Measurements from ENCODE around the gene RAB8A.
A peak's percentile ranks its signal among the peaks of the same experiment; 100 is the strongest.
"Not testable (repeated sequence)": the region's sequence is repeated elsewhere in the genome, so short reads cannot be mapped to it uniquely, and the experiment has no call there.

RAB8A gene

GRCh38 chr19:16142032-16142580 lies 30.4 kb downstream of the RAB8A start:
- no peak for DNase-seq (ENCODE audit: low spot score)

DNA sequence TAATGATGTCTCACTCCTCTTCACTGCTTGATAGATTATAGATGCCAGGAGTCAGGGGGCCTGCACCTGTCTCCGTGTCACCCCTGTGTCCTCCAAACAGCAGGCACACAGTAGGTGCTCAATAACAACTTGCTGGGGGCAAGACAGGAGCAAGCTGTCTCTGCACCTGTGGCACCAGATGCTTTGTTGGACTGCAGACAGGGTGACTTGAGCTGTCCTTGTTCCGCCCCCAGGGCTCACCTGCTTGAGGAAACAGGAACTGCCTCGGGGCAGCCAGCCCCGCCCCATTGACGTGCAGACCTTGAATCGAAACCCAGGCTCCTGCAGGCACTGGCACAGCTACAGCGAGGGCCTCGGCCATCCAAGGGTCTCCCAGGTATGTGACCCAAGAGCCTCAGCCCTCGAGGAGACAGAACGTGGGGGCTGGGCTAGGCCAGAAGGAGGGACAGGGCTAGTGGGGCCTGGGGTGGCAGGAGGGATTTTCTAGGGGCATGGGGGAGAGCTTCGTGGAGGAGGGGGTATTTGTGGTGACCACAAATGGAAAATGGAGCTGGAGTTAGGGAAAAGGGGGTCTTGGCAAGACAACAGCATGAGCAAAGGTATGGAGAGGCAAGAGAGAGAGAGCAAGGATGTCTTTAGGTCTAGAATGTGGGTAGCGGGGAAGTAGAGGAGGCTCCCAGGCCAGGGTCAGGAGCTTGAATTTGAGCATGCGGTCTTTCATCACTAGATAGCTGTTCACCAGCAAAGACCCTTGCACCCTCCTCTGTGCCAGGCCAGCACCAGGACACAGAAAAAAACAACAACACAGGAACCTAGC lies 31.9 kb downstream of the RAB8A start, which contains the start of gene HSH2D:
Gene HSH2D, plus strand, starts transcription at position 287 of the 817 bp plus-strand sequence. CDS start 5,066 bp downstream, outside the sequence.
- DNase-seq (ENCODE audit: low spot score) = peak; percentile 87

DNA sequence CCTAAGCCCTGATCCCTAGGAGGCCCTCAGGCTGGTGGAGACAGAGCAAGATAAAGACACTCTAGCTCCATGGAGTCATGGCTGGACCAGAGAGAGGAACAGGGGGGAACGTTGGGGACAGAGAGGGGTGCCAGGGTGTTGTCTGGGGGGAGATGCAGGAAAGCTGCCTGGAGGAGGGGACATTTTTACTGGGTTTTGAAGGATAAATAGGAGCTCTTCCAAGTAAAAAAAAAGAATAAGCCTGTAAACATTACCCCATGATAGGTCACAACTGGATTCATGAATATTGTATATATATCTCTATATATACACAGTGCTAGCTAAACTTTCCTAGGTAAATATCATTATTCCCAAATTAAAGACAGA lies 32.5 kb downstream of the RAB8A start:
- no peak for DNase-seq (ENCODE audit: low spot score)

- DNase-seq (ENCODE audit: low spot score) = no peak
These were observed 34.4 kb downstream of the RAB8A start for GRCh38 chr19:16146112-16146511.

- no peak for DNase-seq (ENCODE audit: low spot score)
These were observed 36.9 kb downstream of the RAB8A start for GRCh38 chr19:16148443-16149229.

DNA sequence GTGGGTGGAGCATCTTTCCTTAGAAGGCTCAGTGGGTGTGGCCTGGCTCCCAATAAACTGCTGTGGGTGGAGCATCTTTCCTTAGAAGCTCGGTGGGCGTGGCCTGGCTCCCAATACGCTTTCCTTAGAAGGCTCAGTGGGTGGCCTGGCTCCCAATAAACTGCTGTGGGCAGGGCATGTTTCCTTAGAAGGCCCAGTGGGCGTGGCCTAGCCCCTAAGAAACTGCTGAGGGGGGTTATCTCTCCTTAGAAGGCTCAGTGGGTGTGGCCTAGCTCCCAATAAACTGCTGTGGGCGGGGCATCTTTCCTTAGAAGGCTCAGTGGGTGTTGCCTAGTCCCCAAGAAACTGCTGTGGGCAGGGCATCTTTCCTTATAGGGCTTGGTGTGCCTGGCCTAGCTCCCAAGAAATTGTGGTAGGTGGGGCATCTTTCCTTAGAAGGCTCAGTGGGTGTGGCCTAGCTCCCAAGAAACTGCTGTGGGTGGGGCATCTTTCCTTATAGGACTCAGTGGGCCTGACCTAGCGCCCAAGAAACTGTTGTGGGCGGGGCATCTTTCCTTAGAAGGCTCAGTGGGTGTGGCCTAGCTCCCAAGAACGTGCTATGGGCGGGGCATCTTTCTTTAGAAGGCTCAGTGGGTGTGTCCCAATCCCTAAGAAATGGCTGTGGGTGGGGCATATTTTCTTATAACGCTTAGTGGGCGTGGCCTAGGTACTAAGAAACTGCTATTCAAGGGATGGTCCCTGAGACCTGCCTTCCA lies 42.1 kb downstream of the RAB8A start:
- DNase-seq (ENCODE audit: low spot score) = no peak

DNA sequence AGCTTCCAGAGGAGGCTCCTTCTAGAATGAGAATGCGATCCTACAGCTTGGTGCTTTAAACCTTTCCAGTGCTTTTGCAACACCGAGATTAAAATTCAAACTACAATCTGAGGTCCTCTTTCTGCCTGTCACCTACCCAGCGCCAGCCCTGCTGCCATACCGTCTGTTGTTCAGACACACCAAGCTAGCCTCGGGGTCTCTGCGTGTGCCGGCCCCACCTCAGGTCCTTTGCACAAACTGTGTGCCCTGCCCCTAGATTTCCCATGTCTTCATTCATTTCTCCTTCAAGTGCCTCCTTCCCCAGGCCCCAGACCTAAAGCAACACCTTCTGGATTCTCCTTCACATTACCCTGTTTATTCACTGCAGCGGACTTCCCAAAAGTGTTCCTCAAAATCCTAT lies 42.9 kb downstream of the RAB8A start:
- no peak for DNase-seq (ENCODE audit: low spot score)

DNA sequence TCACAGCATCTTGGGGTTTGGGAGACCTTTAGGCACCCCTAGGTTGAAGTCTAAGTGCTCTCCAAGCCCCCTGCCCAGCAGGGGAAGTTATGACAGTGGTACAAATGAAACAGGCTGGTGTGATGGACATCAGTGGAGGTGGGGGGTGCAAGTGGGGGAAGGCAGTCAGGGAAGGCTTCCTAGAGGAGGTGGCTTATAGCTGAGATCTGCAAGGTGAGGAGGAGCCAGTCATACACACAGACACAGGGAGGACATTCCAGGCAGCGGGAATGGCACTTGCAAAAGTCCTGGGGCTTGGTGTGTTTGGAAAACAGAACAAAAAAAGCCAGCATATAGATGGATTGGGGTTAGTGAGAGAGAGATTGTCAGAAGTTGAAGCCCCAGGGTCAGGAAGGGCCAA lies 43.4 kb downstream of the RAB8A start:
- no peak for DNase-seq (ENCODE audit: low spot score)

DNA sequence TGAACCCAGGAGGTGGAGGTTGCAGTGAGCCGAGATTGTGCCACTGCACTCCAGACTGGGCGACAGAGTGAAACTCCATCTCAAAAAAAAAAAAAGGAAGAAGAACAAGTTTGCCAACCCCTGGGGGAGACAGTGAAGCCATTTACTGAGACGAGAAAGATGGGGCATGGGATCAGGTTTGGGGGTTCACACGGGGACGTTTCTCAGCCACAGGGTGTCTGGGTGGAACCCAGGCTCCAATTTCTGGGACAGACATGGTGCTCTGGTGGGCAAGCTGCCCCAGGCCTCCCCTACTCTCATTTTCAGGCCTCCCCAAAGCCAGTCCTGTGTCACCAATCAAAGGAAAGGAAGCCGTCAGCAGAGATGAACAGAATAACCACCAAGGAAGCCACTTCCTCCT lies 45.2 kb downstream of the RAB8A start:
- DNase-seq (ENCODE audit: low spot score) = no peak

GRCh38 chr19:16157601-16158000 lies 45.9 kb downstream of the RAB8A start:
- DNase-seq (ENCODE audit: low spot score) = no peak

DNA sequence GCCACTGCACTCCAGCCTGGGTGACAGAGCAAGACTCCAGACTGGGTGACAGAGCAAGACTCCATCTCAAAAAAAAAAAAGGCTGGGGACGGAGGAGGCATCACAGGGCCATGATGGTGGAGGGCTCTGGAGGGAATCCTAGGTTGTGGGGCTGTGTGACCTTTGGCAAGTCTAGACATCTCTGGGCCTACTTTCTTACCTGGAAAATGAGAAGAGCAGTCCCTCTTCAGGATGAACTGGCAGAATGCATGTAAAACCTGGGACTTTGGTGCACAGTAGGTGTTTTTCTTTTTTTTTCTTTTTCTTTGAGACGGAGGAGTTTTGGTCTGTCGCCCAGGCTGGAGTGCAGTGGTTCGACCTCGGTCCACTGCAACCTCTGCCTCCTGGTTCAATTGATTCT lies 48.0 kb downstream of the RAB8A start:
- no peak for DNase-seq (ENCODE audit: low spot score)

DNA sequence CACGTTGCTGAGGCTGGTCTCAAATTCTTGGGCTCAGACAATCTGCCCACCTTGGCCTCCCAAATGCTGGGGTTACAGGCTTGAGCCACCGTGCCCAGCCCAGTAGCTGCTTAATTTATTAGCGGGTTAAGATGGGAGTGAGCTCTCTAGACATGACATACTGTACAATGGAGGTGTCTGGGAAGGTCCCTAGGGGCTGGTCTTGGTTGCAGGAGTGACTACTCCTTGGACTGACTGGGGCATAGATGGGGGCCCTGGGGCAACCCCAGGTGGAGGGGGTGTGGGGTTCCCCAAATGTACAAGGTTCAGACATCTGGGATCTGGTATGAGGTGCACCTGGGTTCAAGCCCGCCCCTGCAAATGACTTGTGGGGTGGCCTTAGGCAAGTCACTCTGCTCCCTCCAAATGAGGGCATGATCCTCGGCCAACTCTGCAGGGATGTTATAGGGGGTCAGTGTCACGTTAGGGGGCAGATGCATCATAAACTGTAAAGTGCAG lies 48.8 kb downstream of the RAB8A start:
- DNase-seq (ENCODE audit: low spot score) = no peak

GRCh38 chr19:16160943-16161560 lies 49.4 kb downstream of the RAB8A start:
- DNase-seq (ENCODE audit: low spot score) = peak; percentile 74

DNA sequence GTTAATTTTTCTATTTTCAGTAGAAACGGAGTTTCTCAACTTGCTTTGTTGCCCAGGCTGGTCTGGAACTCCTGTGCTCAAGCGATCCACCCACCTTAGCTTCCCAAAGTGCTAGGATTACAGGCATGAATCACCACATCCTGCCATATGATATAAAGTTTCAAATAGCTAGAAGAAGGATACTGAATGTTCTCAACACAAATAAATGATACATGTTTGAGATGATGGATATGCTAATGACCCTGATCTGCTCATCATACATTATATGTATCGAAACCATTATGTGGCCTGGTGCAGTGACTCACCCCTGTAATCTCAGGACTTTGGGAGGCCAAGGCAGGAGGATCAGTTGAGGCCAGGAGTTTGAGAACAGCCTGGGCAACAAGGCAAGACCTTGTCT lies 50.2 kb downstream of the RAB8A start:
- peak; percentile 26 for DNase-seq (ENCODE audit: low spot score)

DNA sequence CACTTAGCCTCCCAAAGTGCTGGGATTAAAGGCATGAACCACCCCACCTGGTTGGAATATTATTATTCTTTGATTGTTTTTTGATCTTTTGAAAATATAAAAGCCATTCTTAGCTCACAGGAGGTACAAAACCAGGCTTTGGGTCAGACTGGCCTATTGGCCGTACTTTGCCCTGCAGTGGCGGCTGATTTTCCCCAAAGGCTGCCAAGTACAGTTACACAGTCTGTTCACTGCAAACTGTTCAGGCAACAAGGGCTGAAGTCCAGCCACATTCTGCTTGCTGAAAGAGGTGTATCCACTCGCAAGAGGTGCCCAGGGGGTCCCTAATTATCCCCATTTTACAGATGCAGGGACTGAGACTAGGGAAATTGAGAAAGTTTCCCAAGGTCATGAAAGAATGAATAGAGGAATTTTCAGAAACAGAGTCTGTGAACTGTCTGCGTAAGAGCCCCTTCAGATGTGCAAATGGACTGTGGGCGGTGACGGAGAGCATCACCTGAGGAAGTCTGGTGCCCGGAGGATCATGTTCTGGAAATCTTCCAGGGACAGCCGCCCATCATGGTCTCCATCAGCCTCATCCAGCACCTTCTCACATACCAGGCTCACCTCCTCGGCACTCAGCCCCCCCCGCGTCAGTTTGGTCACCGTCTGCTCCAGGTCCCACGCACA lies 52.7 kb downstream of the RAB8A start:
- DNase-seq (ENCODE audit: low spot score) = no peak

DNA sequence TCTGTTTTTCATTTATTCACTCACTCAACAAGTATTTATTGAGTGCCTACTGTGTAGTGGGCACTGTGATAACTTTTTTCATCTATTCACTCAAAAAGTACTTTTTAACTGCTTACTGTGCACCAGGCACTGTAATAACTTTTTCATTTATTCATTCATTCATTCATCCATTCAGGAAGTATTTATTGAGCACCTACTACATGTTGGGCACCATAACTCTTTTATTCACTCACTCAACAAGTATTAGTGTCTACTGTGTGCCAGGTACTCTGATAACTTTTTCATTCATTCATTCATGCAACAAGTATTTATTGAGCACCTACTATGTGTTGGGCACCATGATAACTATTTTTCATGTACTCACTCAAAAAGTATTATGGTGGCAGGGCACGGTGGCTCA lies 54.7 kb downstream of the RAB8A start:
- DNase-seq (ENCODE audit: low spot score) = no peak

GRCh38 chr19:16167055-16167454 lies 55.4 kb downstream of the RAB8A start:
- DNase-seq (ENCODE audit: low spot score) = no peak

GRCh38 chr19:16168465-16169081 lies 56.9 kb downstream of the RAB8A start:
- no peak for DNase-seq (ENCODE audit: low spot score)

DNA sequence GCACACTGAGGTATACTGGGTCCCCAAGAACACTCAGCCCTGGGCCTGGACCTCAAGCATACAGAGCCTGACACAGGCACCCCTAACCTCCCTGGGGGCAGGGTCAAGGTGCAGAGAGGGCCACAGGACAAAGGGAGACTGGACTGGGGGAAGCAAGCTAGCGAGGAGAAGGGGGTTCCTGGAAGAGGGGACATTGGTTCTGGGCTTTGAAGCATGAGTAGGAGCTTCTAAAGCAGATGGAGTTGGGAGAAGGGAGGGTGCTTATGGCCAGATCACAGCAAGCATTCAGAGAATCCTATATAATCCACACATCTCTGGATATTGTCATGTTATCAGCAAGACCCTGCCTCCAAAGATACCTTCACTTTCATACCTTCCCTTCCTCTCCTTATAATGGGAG lies 58.4 kb downstream of the RAB8A start:
- DNase-seq (ENCODE audit: low spot score) = no peak

DNA sequence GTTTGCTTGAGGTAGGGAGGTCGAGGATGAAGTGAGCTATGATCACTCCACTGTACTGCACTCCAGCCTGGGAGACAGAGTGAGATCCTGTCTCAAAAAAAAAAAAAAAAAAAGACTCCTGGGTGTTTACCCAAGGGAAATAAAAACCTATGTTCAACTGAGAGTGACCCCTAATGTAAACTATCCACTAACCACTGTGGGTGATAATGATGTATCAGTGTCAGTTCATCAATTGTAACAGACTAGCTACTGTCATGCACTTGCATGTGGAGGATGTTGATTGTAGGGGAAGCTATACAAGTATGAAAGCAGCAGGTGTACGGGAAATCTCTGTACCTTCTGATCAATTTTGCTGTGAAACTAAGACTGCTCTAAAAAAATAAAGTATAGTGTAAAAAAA lies 64.3 kb downstream of the RAB8A start:
- no peak for DNase-seq (ENCODE audit: low spot score)

GRCh38 chr19:16178866-16179265 lies 67.2 kb downstream of the RAB8A start:
- DNase-seq (ENCODE audit: low spot score) = not testable (repeated sequence)

All from LoVo (cell line).